Spinal cord (tissue), 10 donors: ENCODE data around the gene HEATR5B. TPM values are rescaled to one million over a fixed set of nuclear protein-coding genes. Genes with fewer than 3 reads are reported as not detected.

Experiments used
- DNase-seq, 6 donors: peaks; one replicate each; pipeline versions ENCODE4 v3.0.0 to v3.0.0-alpha.2; 2013 to 2015; ENCODE audit warnings: low spot score in 6 of 6, low read depth in 4 of 6
- H3K27ac ChIP-seq: one replicate; pipeline ENCODE4 v1.5.1; 2013; ENCODE audit warnings: low read depth, low read length, control low read depth
- H3K27me3 ChIP-seq: one replicate; pipeline ENCODE4 v1.6.1; 2013; ENCODE audit warnings: low read length; ENCODE audit not compliant: control insufficient read depth, insufficient read depth
- H3K36me3 ChIP-seq: one replicate; pipeline ENCODE4 v1.6.1; 2013; ENCODE audit warnings: low read length; ENCODE audit not compliant: control insufficient read depth, insufficient read depth
- H3K4me1 ChIP-seq: one replicate; pipeline ENCODE4 v1.6.1; 2013; ENCODE audit warnings: low read length; ENCODE audit not compliant: control insufficient read depth, insufficient read depth
- H3K4me3 ChIP-seq: one replicate; pipeline ENCODE4 v1.5.1; 2013; ENCODE audit warnings: low read depth, low read length, control low read depth
- H3K9me3 ChIP-seq: one replicate; pipeline ENCODE4 v1.6.1; 2013; ENCODE audit warnings: low read length; ENCODE audit not compliant: control insufficient read depth, insufficient read depth
- WGBS: methylation state at CpG from one replicate; pipeline ENCODE4 v1.1.5; 2013; ENCODE audit warnings: missing lambda C conversion rate; ENCODE audit not compliant: insufficient coverage; 5-methylcytosine and 5-hydroxymethylcytosine counted together
- polyA plus RNA-seq, 2 donors: library from polyadenylated mRNA; unstranded; fragments of 120-200 nt; gene quantifications; one replicate each; pipeline ENCODE4 v1.2.1, GENCODE V29; 2013; ENCODE audit not compliant: insufficient read length in 2 of 2
- total RNA-seq, 2 donors: library from RNA; depleted of rRNA in 1 of 2; stranded (reverse); fragments of 120-200 nt in 1 of 2; fragments of >200 nt in 1 of 2; gene quantifications; one replicate each; pipeline versions ENCODE4 v1.2.3 to v1.2.4, GENCODE V29; 2013 to 2014
- donor health status: healthy.

HEATR5B gene
- total and polyA plus RNA-seq, 4 donors, result 25.2 to 58.6 (median 28.3) TPM

DNA sequence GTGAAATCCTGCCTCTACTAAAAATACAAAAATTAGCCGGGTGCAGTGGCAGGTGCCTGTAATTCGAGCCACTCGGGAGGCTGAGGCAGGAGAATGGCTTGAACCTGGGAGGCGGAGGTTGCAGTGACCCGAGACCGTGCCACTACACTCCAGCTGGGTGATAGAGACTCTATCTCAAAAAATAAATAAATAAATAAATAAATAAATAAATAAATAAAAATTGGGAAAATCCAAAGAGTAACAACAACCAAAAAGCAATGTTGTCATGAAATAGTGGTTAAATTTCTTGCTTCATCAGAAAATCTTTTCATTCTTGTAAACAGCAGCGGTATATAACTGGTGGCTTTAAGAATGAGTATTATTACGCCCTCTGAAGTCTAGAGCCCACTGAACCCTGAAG lies 54.4 kb downstream of the HEATR5B start:
- no peaks in the 10 kb centered on the region for H3K27me3 ChIP-seq
- H3K4me1 ChIP-seq, result no peaks in the 10 kb centered on the region
- no peaks in the 10 kb centered on the region for H3K9me3 ChIP-seq
- no peak overlapping the region for H3K27ac ChIP-seq
- DNase-seq, result no peak
- no CpG with 5 or more reads among the region's 8 CpGs for WGBS
- peaks cover 14% of the 10 kb centered on the region for H3K36me3 ChIP-seq
- no peak overlapping the region for H3K4me3 ChIP-seq

DNA sequence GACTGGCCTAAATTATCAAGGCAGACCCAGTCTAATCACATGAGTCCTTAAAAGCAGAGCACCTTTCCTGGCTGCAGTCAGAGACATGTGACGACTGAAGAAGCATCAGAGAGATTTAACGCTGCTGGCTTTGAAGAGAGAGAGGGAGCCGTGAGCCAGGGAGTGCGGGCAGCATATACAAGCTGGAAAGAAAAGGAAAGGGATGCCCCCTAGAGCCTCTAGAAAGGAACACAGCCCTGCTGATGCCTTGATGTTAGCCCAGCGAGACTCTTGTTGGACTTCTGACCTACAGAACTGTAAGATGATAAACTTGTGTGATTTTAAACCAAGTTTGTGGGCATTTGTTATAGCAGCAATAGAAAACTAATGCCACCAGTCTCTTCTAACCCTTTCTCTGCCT lies 58.1 kb downstream of the HEATR5B start:
- Histone ChIP-seq H3K27me3 (no peaks in the 10 kb centered on the region), H3K27ac (no peak overlapping the region), H3K4me3 (no peak overlapping the region), H3K9me3 (no peaks in the 10 kb centered on the region), H3K36me3 (peaks cover 7% of the 10 kb centered on the region), H3K4me1 (no peaks in the 10 kb centered on the region)
- 83% methylated on average over 4 of the region's 5 CpGs for WGBS
- peak in 1 of 6 donors; percentile 7 for DNase-seq

GRCh38 chr2:37020887-37021796 lies 63.0 kb downstream of the HEATR5B start:
- WGBS, result 100% methylated on average over 1 of the region's 5 CpGs
- no peak overlapping the region for H3K4me3 ChIP-seq
- no peak overlapping the region for H3K27ac ChIP-seq
- DNase-seq, result no peak
- H3K36me3 ChIP-seq, result peaks cover 22% of the 10 kb centered on the region
- H3K9me3 ChIP-seq, result no peaks in the 10 kb centered on the region
- no peaks in the 10 kb centered on the region for H3K4me1 ChIP-seq
- no peaks in the 10 kb centered on the region for H3K27me3 ChIP-seq

- no peak overlapping the region for H3K27ac ChIP-seq
- 82% methylated on average over 2 of the region's 5 CpGs for WGBS
Observed at GRCh38 chr2:37020212-37020886, 63.8 kb downstream of the HEATR5B start.

DNA sequence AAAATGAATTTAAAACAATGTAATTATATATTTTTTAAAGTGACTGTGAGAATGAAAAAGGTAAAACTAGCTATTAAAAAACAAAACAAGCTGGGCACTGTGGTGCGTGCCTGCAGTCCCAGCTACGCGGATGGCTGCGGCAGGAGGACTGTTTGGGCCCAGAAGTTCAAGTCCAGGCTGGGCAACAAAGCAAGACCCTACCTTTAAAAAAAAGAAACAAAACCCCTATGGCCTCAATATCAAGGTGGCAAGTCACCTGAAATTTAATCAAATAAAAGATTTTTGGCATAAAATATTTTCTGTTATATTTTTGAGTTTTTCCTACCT lies 70.9 kb downstream of the HEATR5B start:
- Histone ChIP-seq H3K27ac (no peak overlapping the region), H3K9me3 (no peaks in the 10 kb centered on the region), H3K36me3 (peaks cover 22% of the 10 kb centered on the region), H3K4me3 (no peak overlapping the region), H3K27me3 (no peaks in the 10 kb centered on the region), H3K4me1 (no peaks in the 10 kb centered on the region)
- no peak for DNase-seq
- WGBS, result no CpG with 5 or more reads among the region's 4 CpGs

More at GRCh38 chr2:37020212-37020886, 63.8 kb downstream of the HEATR5B start:
- H3K9me3 ChIP-seq, result no peaks in the 10 kb centered on the region
- no peaks in the 10 kb centered on the region for H3K27me3 ChIP-seq
- no peaks in the 10 kb centered on the region for H3K4me1 ChIP-seq
- no peak overlapping the region for H3K4me3 ChIP-seq
- peaks cover 22% of the 10 kb centered on the region for H3K36me3 ChIP-seq
- DNase-seq, result peak in 1 of 6 donors; percentile 22

- no peaks in the 10 kb centered on the region for H3K27me3 ChIP-seq
- no peaks in the 10 kb centered on the region for H3K4me1 ChIP-seq
- DNase-seq, result no peak
- no peak overlapping the region for H3K4me3 ChIP-seq
- H3K9me3 ChIP-seq, result no peaks in the 10 kb centered on the region
- no peak overlapping the region for H3K27ac ChIP-seq
- WGBS, result 77% methylated on average over 2 of the region's 5 CpGs
- peaks cover 17% of the 10 kb centered on the region for H3K36me3 ChIP-seq
Observed at GRCh38 chr2:37011130-37011529, 73.0 kb downstream of the HEATR5B start.

GRCh38 chr2:37005118-37005868 lies 78.9 kb downstream of the HEATR5B start:
- Histone ChIP-seq H3K27ac (no peak overlapping the region), H3K4me1 (no peaks in the 10 kb centered on the region), H3K4me3 (no peak overlapping the region), H3K27me3 (no peaks in the 10 kb centered on the region), H3K36me3 (peaks cover 17% of the 10 kb centered on the region), H3K9me3 (no peaks in the 10 kb centered on the region)
- DNase-seq, result peak in 2 of 6 donors; percentile 28 to 29
- 81% methylated on average over 7 of the region's 8 CpGs for WGBS

- Histone ChIP-seq H3K36me3 (peaks cover 33% of the 10 kb centered on the region), H3K4me1 (no peaks in the 10 kb centered on the region), H3K4me3 (no peak overlapping the region), H3K27me3 (no peaks in the 10 kb centered on the region), H3K27ac (no peak overlapping the region), H3K9me3 (no peaks in the 10 kb centered on the region)
- DNase-seq, result peak in 1 of 6 donors; percentile 13
- no CpG with 5 or more reads among the region's 2 CpGs for WGBS
Observed at GRCh38 chr2:37000988-37001556, 83.1 kb downstream of the HEATR5B start.

DNA sequence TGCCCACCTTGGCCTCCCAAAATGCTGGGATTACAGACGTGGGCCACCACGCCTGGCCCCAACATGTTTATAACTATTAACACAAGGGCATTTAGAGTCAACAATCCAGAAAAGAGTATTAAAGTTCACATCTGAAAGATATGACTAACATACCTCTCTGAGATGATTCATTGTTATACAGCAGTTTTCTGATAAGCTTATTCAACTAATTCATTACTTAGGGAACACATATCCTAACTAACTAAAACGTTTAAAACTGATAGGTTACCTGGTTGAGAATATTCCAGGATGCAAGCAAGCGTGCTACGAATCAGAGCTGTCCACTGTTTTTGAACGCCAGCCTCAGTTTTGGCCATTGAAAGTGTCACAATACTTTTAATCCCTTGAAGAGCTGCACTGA lies 83.9 kb downstream of the HEATR5B start:
- no peaks in the 10 kb centered on the region for H3K27me3 ChIP-seq
- H3K4me1 ChIP-seq, result no peaks in the 10 kb centered on the region
- WGBS, result 93% methylated on average over 3 of the region's 6 CpGs
- DNase-seq, result no peak
- H3K9me3 ChIP-seq, result no peaks in the 10 kb centered on the region
- H3K4me3 ChIP-seq, result no peak overlapping the region
- H3K27ac ChIP-seq, result no peak overlapping the region
- peaks cover 33% of the 10 kb centered on the region for H3K36me3 ChIP-seq
